PFSK-1 (cell line): ENCODE measurements around the gene TMLHE.

ENCODE experiments used
- FOXP2 ChIP-seq: optimal IDR thresholded peaks from 2 replicates; pipeline ENCODE3; 2011; ENCODE audit warnings: borderline replicate concordance, control low read depth, inconsistent platforms; ENCODE audit not compliant: insufficient read depth; ENCODE audit errors: extremely low read length, extremely low read depth
- POLR2AphosphoS5 ChIP-seq: IDR thresholded peaks from 2 replicates; pipeline ENCODE4 v1.6.1; 2012; ENCODE audit warnings: low read depth, mild to moderate bottlenecking, control low read depth, low read length, moderate library complexity
- SIN3A ChIP-seq: IDR thresholded peaks from 2 replicates; pipeline ENCODE4 v1.6.1; 2012; ENCODE audit warnings: mild to moderate bottlenecking, low read length, moderate library complexity, borderline replicate concordance; ENCODE audit not compliant: insufficient read depth
- TAF1 ChIP-seq: IDR thresholded peaks from 2 replicates; pipeline ENCODE4 v1.6.1; 2012; ENCODE audit warnings: low read length, control low read depth, borderline replicate concordance; ENCODE audit not compliant: insufficient read depth
- TF ChIP-seq, protein P1 (sequence below), 2 experiments: IDR thresholded peaks; 2 replicates each; pipeline versions ENCODE4 v1.6.1 to v1.8.0; 2011 to 2012; ENCODE audit warnings: low read depth in 2 of 2, low read length in 2 of 2, control low read depth in 1 of 2, inconsistent platforms in 1 of 2, mild to moderate bottlenecking in 1 of 2, moderate library complexity in 1 of 2; ENCODE audit not compliant: insufficient read depth in 1 of 2

TMLHE gene

DNA sequence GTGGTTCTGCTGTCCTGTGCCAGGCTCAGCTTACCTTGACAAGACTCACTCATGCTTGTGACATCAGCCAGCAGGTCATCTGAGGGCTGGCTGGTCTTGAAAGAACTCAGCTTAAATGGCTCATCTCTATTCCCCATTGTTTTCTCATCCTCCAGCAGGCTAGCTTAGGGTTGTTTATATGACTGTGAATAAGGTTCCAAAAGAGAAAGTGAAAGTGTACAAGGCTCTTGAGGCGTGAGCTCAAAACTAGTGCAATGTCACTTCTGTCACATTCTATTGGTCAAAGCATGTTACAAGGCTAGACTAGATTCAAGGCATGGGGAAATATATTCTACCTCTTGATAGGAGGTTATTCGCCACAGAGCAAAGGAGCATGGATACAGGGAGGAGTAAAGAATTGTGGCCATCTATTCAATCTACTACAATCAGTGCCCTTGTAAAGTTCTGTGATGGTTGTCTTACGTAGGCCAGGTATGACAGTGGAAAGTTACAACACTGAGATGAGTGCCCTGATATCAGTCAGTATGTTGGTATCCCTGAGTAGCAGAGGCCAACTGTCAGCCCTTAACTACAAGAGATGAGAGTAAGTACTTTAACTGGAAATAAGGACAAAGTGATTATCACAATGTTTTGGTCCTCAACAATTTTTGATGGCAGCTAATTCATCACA, 19.8 kb upstream of the TMLHE start:
- TF ChIP-seq TAF1 (no peak), SIN3A (no peak), FOXP2 (no peak), POLR2AphosphoS5 (no peak)
- TF ChIP-seq, protein P1, sequence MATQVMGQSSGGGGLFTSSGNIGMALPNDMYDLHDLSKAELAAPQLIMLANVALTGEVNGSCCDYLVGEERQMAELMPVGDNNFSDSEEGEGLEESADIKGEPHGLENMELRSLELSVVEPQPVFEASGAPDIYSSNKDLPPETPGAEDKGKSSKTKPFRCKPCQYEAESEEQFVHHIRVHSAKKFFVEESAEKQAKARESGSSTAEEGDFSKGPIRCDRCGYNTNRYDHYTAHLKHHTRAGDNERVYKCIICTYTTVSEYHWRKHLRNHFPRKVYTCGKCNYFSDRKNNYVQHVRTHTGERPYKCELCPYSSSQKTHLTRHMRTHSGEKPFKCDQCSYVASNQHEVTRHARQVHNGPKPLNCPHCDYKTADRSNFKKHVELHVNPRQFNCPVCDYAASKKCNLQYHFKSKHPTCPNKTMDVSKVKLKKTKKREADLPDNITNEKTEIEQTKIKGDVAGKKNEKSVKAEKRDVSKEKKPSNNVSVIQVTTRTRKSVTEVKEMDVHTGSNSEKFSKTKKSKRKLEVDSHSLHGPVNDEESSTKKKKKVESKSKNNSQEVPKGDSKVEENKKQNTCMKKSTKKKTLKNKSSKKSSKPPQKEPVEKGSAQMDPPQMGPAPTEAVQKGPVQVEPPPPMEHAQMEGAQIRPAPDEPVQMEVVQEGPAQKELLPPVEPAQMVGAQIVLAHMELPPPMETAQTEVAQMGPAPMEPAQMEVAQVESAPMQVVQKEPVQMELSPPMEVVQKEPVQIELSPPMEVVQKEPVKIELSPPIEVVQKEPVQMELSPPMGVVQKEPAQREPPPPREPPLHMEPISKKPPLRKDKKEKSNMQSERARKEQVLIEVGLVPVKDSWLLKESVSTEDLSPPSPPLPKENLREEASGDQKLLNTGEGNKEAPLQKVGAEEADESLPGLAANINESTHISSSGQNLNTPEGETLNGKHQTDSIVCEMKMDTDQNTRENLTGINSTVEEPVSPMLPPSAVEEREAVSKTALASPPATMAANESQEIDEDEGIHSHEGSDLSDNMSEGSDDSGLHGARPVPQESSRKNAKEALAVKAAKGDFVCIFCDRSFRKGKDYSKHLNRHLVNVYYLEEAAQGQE (IDR thresholded peaks at IDR 0.05; ENCODE audit: insufficient read depth in 1 of 2, low read depth in 2 of 2, low read length in 2 of 2), result no peak

DNA sequence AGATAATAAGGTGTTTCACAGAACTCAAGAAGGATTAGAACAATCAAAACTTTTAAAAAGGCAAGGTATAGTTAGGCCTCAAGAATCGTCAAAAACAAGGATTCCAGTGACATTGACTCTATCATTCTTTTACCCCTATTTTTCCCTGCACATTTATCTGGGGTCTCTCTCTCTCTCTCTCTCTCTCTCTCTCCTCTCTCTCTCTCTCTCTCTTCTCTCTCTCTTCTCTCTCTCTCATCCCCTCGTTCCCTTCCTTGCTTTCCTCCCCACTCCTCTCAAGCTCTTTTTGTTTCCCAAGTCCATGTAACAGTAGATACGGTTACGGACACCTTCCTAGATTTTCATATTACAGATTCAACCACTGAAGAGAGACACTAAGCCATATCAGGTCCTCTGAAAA, 3.2 kb upstream of the TMLHE start:
- TF ChIP-seq FOXP2, result no peak
- no peak for TF ChIP-seq TAF1

GRCh38 chrX:155613927-155614559, 1.3 kb upstream of the TMLHE start:
- TF ChIP-seq SIN3A (no peak), TAF1 (no peak), POLR2AphosphoS5 (no peak), FOXP2 (no peak)
- TF ChIP-seq, protein P1 (IDR thresholded peaks at IDR 0.05; ENCODE audit: insufficient read depth in 1 of 2, low read depth in 2 of 2, low read length in 2 of 2), result no peak

- no peak for TF ChIP-seq TAF1
- no peak for TF ChIP-seq POLR2AphosphoS5
- no peak for TF ChIP-seq FOXP2
- TF ChIP-seq, protein P1 (IDR thresholded peaks at IDR 0.05; ENCODE audit: insufficient read depth in 1 of 2, low read depth in 2 of 2, low read length in 2 of 2), result no peak
- no peak for TF ChIP-seq SIN3A
These were observed 1.4 kb downstream of the TMLHE start for GRCh38 chrX:155611302-155611701.

DNA sequence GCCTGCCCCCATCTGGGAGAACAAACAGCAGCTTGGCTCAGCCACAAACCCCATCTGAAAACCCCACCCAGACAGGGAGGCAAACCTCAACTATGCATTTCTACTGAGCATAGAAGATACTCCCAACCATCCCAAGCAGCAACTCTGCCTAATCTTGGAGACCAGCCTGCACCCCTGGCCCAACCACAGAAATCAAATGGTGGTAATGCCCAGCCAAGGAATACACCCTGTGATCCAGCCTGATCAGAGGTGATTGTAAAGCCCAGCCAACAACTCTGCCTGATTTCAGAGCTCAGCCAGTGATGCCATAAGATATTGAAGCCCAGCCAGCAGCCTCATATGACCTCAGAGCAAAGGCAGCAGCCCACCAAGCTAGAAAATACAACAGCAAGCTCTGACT, 19.8 kb downstream of the TMLHE start:
- TF ChIP-seq POLR2AphosphoS5 (no peak), TAF1 (no peak), FOXP2 (no peak), SIN3A (no peak)
- TF ChIP-seq, protein P1 (IDR thresholded peaks at IDR 0.05; ENCODE audit: insufficient read depth in 1 of 2, low read depth in 2 of 2, low read length in 2 of 2), result no peak
